Caco-2 (cell line): Measurements from ENCODE around the gene PFKFB4. TPM values are rescaled to one million over a fixed set of nuclear protein-coding genes. Genes with fewer than 3 reads are reported as not detected.

Source experiments
- BruUV-seq: library from RNA; stranded (reverse); fragments of 400-500 nt; replicated peaks from 2 replicates; lab custom pipeline; 2021; lab: Mats Ljungman, UMichigan
- CTCF ChIA-PET: fragments of 300-600 bp; sonication (Branson Sonifier 250); formaldehyde crosslinking; loops from one replicate; lab custom pipeline; 2022; ENCODE audit warnings: antibody characterized with exemption; lab: Charles Lee
- POLR2A ChIA-PET: fragments of 300-600 bp; sonication (Branson Sonifier 250); formaldehyde crosslinking; loops from one replicate; lab custom pipeline; 2022; ENCODE audit warnings: antibody characterized with exemption; lab: Charles Lee
- DNase-seq, 2 experiments: peaks; one replicate each; pipeline versions ENCODE4 v3.0.0 to v3.0.0-alpha.2; 2020 to 2022
- H3K27me3 ChIP-seq: replicated peaks from 2 replicates; pipeline ENCODE4 v1.6.0; 2011; ENCODE audit warnings: low read length; ENCODE audit not compliant: control insufficient read depth, insufficient read depth
- H3K36me3 ChIP-seq: 2 replicates; pipeline ENCODE4 v1.5.1; 2011; ENCODE audit warnings: low read length; ENCODE audit not compliant: control insufficient read depth, insufficient read depth
- H3K4me1 ChIP-seq: fragments of 250-450 bp; sonication (Bioruptor Pico); 2 replicates; pipeline ENCODE4 v1.5.1; 2020; ENCODE audit warnings: mild to moderate bottlenecking
- H3K4me3 ChIP-seq: 2 replicates; pipeline ENCODE4 v1.5.1; 2011; ENCODE audit warnings: low read depth, mild to moderate bottlenecking, control low read depth, low read length
- H3K9me3 ChIP-seq: fragments of 250-450 bp; sonication (Bioruptor Pico); 2 replicates; pipeline ENCODE4 v1.5.1; 2020; ENCODE audit warnings: mild to moderate bottlenecking, moderate library complexity
- H3K27ac Mint-ChIP-seq: one replicate; pipeline ENCODE4 v1.8.0; 2022; ENCODE audit warnings: mixed read lengths; ENCODE audit not compliant: unreplicated experiment
- H3K27me3 Mint-ChIP-seq: one replicate; pipeline ENCODE4 v1.8.0; 2022; ENCODE audit warnings: mixed read lengths; ENCODE audit not compliant: insufficient read depth, unreplicated experiment
- H3K36me3 Mint-ChIP-seq: one replicate; pipeline ENCODE4 v1.8.0; 2022; ENCODE audit warnings: mild to moderate bottlenecking, mixed read lengths; ENCODE audit not compliant: insufficient read depth, unreplicated experiment
- H3K4me1 Mint-ChIP-seq: one replicate; pipeline ENCODE4 v1.8.0; 2022; ENCODE audit warnings: low read depth, mixed read lengths; ENCODE audit not compliant: unreplicated experiment
- H3K4me3 Mint-ChIP-seq: one replicate; pipeline ENCODE4 v1.8.0; 2022; ENCODE audit warnings: mild to moderate bottlenecking, moderate library complexity, mixed read lengths; ENCODE audit not compliant: unreplicated experiment
- H3K9me3 Mint-ChIP-seq: one replicate; pipeline ENCODE4 v1.8.0; 2022; ENCODE audit warnings: mixed read lengths; ENCODE audit not compliant: unreplicated experiment
- CTCF ChIP-seq, 2 experiments: fragments of 200-600 bp in 1 of 2; IDR thresholded peaks; 1 replicate in 1 of 2; 2 replicates in 1 of 2; pipeline versions ENCODE4 v1.5.1 to v1.8.0; 2011 to 2022; ENCODE audit warnings: antibody characterized with exemption in 1 of 2, control low read depth in 1 of 2, inconsistent platforms in 1 of 2, low read depth in 1 of 2, low read length in 1 of 2, mild to moderate bottlenecking in 1 of 2, moderate library complexity in 1 of 2; ENCODE audit not compliant: insufficient read depth in 1 of 2, severe bottlenecking in 1 of 2, unreplicated experiment in 1 of 2
- intact Hi-C: fragments of 100-400 bp; cut with micrococcal nuclease; formaldehyde crosslinking; loops from one replicate; pipeline ENCODE4 v1.10.0; 2022; ENCODE audit not compliant: unreplicated experiment
- total RNA-seq: library from RNA; stranded (reverse); gene quantifications from 2 replicates; pipeline ENCODE4 v1.2.3, GENCODE V29; 2022

PFKFB4 gene
- total RNA-seq, 1 experiment from 2014 or later, result 11.2 TPM

GRCh38 chr3:48594417-48595049 is 37.9 kb upstream of the PFKFB4 start:
- H3K4me3 Mint-ChIP-seq, result no peak overlapping the region
- no peak overlapping the region for H3K27ac Mint-ChIP-seq
- no TSS peak for BruUV-seq
- peaks cover 12% of the 10 kb centered on the region for H3K4me1 Mint-ChIP-seq
- no peaks in the 10 kb centered on the region for H3K27me3 ChIP-seq
- DNase-seq, result no peak
- ChIA-PET CTCF (no interaction called here), POLR2A (no interaction called here)
- no peaks in the 10 kb centered on the region for H3K9me3 Mint-ChIP-seq
- H3K27me3 Mint-ChIP-seq, result no peaks in the 10 kb centered on the region
- H3K4me3 ChIP-seq, result no peak overlapping the region
- H3K9me3 ChIP-seq, result no peaks in the 10 kb centered on the region
- peaks cover 12% of the 10 kb centered on the region for H3K4me1 ChIP-seq
- TF ChIP-seq CTCF (IDR thresholded peaks at IDR 0.05; ENCODE audit: insufficient read depth in 1 of 2, low read depth in 1 of 2, low read length in 1 of 2, severe bottlenecking in 1 of 2, unreplicated experiment in 1 of 2), result no peak
- intact Hi-C loops, result no loop called here
- H3K36me3 ChIP-seq, result no peaks in the 10 kb centered on the region
- peaks cover 16% of the 10 kb centered on the region for H3K36me3 Mint-ChIP-seq

- Mint-ChIP-seq H3K4me1 (peaks cover 15% of the 10 kb centered on the region), H3K27me3 (no peaks in the 10 kb centered on the region), H3K4me3 (no peak overlapping the region), H3K9me3 (no peaks in the 10 kb centered on the region), H3K36me3 (peaks cover 11% of the 10 kb centered on the region), H3K27ac (no peak overlapping the region)
- no peaks in the 10 kb centered on the region for H3K27me3 ChIP-seq
- BruUV-seq, result no TSS peak
- DNase-seq, result no peak
- ChIA-PET POLR2A (no interaction called here), CTCF (no interaction called here)
- TF ChIP-seq CTCF (IDR thresholded peaks at IDR 0.05; ENCODE audit: insufficient read depth in 1 of 2, low read depth in 1 of 2, low read length in 1 of 2, severe bottlenecking in 1 of 2, unreplicated experiment in 1 of 2), result no peak
- intact Hi-C loops, result no loop called here
- no peaks in the 10 kb centered on the region for H3K9me3 ChIP-seq
- peaks cover 8% of the 10 kb centered on the region; the same call in 1 of the 2 replicates for H3K4me1 ChIP-seq
- no peak overlapping the region for H3K4me3 ChIP-seq
- H3K36me3 ChIP-seq, result no peaks in the 10 kb centered on the region
These were observed 36.7 kb upstream of the PFKFB4 start for GRCh38 chr3:48593337-48593736.

- no TSS peak for BruUV-seq
- intact Hi-C loops, result no loop called here
- DNase-seq, result no peak
- no peak overlapping the region for H3K4me3 Mint-ChIP-seq
- H3K36me3 Mint-ChIP-seq, result peaks cover 11% of the 10 kb centered on the region
- no peaks in the 10 kb centered on the region for H3K27me3 ChIP-seq
- H3K4me1 Mint-ChIP-seq, result peaks cover 15% of the 10 kb centered on the region
- no peaks in the 10 kb centered on the region for H3K27me3 Mint-ChIP-seq
- no peak for TF ChIP-seq CTCF (IDR thresholded peaks at IDR 0.05; ENCODE audit: insufficient read depth in 1 of 2, low read depth in 1 of 2, low read length in 1 of 2, severe bottlenecking in 1 of 2, unreplicated experiment in 1 of 2)
- H3K9me3 Mint-ChIP-seq, result no peaks in the 10 kb centered on the region
- CTCF ChIA-PET, result no interaction called here
- H3K36me3 ChIP-seq, result no peaks in the 10 kb centered on the region
- H3K9me3 ChIP-seq, result no peaks in the 10 kb centered on the region
- H3K4me3 ChIP-seq, result no peak overlapping the region
- POLR2A ChIA-PET, result no interaction called here
- H3K27ac Mint-ChIP-seq, result no peak overlapping the region
- peaks cover 8% of the 10 kb centered on the region; the same call in 1 of the 2 replicates for H3K4me1 ChIP-seq
These were observed 36.0 kb upstream of the PFKFB4 start for GRCh38 chr3:48592519-48593087.
